Dermis microvascular lymphatic vessel endothelial cell (primary cell): Measurements from ENCODE around the gene DOCK9. TPM values are rescaled to one million over a fixed set of nuclear protein-coding genes. Genes with fewer than 3 reads are reported as not detected.
A peak's percentile ranks its signal among the peaks of the same experiment; 100 is the strongest.

Source experiments
- DNase-seq, 2 donors: peaks; one replicate each; pipeline versions ENCODE4 v3.0.0 to v3.0.0-alpha.2; 2010; ENCODE audit warnings: low read depth in 2 of 2
- total RNA-seq: library from RNA; depleted of rRNA; stranded (reverse); fragments of >200 nt; gene quantifications from 2 replicates; pipeline ENCODE4 v1.2.1, GENCODE V29; 2014

Gene DOCK9, protein sequence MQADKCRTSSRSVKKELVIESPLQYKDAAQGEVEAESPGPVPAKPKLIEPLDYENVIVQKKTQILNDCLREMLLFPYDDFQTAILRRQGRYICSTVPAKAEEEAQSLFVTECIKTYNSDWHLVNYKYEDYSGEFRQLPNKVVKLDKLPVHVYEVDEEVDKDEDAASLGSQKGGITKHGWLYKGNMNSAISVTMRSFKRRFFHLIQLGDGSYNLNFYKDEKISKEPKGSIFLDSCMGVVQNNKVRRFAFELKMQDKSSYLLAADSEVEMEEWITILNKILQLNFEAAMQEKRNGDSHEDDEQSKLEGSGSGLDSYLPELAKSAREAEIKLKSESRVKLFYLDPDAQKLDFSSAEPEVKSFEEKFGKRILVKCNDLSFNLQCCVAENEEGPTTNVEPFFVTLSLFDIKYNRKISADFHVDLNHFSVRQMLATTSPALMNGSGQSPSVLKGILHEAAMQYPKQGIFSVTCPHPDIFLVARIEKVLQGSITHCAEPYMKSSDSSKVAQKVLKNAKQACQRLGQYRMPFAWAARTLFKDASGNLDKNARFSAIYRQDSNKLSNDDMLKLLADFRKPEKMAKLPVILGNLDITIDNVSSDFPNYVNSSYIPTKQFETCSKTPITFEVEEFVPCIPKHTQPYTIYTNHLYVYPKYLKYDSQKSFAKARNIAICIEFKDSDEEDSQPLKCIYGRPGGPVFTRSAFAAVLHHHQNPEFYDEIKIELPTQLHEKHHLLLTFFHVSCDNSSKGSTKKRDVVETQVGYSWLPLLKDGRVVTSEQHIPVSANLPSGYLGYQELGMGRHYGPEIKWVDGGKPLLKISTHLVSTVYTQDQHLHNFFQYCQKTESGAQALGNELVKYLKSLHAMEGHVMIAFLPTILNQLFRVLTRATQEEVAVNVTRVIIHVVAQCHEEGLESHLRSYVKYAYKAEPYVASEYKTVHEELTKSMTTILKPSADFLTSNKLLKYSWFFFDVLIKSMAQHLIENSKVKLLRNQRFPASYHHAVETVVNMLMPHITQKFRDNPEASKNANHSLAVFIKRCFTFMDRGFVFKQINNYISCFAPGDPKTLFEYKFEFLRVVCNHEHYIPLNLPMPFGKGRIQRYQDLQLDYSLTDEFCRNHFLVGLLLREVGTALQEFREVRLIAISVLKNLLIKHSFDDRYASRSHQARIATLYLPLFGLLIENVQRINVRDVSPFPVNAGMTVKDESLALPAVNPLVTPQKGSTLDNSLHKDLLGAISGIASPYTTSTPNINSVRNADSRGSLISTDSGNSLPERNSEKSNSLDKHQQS (N-terminal part only)
- 249 and 356 TPM in 2 replicates for total RNA-seq

DNA sequence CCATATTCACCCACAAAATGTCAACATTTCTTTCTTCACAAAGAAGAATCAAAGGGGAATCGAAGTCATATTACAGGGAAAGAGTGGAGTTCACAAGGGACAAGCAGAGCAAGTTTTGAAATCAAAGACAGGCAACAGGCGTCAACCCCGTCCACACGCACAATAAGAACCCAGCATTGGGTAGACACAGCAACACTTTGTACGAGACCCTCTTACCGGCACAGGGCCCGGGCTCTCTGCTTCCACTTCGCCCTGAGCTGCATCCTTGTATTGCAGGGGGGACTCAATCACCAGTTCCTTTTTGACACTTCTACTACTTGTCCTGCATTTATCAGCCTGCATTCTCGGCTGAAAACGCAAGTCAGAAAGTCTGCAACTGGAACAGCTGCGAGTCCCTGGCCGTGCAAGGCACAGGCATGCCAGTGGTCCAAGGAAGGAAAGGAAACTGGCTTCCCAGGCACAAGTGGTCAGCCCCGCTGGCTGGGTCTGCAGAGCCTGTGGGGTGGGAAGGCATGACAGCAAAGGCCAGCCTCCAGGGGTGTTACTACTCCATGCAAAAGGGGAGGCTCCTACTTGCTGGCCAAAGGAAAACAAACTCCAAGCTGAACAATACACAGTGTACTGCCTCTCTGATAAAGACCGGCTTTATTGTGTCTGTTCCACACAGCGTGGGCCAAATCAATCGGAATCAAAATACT is at the start of gene DOCK9:
TSS of gene DOCK9 (minus strand) at position 497 of the 698 bp plus-strand sequence. CDS start at position 342, 155 bp downstream.
- peak; percentile 84 to 92 for DNase-seq

DNA sequence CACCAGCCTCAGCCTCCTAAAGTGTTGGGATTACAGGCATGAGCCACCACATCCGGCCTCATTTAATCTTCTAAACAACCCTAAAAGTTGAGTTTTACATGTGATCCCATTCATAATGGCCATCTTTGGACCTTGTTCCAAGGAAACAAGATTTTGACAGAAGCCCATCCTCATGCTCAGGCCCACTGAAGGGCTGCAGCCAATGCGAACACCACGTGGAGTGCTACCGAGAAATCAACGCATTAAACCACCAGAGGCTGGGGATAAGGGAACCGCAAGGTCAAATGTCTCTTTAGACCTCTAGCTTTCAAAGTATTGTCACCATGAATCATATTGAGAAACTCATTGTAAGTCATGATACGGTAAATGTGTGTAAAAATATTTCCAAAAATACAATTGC is 49.4 kb upstream of the DOCK9 start:
- no peak for DNase-seq

DNA sequence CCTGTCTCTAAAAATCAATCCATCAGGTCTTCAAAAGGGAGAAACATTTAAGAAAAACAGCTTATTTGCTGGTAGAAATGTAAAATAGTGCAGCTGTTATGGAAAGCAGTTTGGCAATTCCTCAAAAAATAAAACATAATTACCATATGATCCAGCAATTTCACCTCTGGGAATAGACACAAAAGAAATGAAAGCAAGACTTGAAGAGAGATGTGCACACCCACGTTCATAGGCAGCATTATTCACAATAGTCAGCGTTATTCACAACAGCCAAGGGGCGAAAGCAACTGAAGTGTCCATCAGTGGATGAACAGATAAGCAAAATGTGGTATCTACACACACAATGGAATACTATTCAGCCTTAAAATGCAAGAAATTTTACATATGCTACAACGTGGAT is 45.1 kb upstream of the DOCK9 start:
- no peak for DNase-seq

DNA sequence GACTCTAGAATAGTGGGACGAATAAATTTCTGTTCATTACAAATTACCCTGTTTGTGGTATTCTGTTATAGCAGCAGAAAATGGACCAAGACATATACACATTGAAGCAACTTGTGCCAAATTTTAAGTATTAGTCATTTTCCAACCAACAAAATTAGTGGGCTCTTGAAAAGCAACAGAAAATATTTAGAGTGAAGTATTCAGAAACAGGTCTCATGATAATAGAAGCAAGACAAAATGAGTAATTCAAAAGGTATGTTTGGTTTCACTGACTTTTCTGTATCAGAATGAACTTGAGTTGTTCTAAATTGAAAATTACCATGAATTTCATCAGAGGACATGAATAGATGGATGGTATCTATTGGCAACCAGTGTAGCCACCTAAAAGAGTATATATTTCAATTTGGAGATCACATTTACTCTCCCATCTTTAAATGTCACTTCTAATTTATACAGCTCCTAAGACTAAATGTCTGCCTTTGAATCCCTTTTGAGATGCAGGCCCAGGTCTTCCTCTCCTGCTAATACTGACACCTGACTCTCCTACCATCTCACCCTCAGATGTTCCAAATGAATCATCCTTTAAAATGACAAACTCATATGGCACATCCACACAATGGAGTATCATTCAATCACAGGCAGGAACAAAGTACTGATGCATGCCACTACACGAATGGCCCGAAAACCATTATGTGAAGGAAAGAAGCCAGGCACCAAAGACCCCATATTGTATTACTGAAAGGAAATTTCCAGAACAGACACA is 40.7 kb upstream of the DOCK9 start:
- DNase-seq = no peak

DNA sequence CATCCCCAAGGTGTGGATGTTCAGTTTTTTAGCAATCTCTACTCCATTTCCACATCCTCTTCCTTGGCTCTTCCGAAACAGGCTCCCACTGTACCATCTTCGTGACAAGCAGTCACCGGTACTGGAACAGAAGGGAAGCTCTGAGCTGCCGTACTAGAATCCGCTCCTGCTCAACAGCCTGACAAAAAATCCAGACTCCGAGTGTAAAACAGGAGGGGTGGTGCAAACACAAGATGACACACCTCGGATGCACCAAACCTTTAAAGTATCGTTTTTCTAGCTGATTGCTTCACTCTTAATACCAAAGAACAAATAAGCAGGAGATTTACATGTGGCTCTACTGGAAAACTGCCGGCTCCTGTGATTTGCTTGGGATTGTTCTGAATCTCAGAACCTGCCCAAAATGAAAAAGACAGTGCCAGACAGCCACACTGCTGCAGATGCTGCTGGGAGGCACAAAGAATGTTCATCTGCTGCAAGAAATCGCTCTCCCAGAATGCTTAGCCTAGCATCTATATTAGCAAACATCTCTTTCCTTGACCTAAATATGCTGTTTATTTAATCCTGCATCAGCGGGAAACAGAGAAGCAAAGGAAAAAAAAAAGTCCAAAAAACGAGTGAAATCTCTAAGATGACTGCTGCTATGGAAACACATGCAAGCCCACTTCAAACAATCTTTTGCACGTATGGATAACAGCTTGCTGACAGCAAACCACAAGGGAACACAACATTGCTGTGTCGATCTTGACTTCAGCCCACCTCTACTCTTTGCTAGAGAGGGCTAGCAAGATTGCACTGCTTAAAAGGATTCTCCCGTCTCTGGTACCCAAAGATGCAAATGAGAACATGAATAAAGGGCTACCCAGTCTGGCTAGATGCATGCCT is 38.0 kb upstream of the DOCK9 start:
- no peak for DNase-seq

DNA sequence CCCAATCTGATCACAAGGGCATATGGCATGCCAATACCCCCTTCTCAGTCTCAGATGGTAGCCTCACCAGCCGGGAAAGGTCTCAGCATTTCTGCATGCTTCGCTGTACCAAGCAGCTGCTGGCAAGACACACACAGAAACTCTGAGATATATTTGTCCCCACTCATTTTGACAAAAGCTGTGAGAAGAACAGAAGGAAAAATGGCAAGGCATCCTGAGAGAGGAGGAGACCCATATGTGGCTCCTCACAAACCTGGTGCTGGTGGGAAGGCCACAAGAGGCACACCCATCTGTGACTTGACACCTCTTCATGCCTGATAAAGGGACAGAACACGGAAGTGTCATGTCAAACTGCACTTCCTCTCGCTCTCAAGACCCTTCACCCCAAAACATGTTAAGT is 36.7 kb upstream of the DOCK9 start:
- no peak for DNase-seq

DNA sequence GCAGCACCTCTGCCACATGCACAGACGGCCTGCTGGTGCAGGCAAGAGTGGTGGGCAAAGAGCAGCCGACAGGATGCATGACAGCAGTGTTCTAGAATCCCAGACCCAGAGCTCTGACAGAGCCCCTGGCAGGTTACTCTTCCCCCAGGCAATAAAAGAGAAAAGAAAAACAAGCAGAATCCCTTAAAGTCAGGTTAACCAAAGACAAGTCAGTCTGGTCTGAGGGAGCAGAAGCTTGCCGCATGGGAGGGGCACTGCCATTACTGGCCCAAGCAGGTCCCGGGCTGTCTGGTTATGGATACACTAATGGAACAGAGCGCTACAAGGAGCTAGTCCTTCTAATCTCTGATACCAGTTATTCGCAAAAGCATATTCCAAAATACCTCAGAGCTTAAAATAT is 36.1 kb upstream of the DOCK9 start:
- DNase-seq = no peak

DNA sequence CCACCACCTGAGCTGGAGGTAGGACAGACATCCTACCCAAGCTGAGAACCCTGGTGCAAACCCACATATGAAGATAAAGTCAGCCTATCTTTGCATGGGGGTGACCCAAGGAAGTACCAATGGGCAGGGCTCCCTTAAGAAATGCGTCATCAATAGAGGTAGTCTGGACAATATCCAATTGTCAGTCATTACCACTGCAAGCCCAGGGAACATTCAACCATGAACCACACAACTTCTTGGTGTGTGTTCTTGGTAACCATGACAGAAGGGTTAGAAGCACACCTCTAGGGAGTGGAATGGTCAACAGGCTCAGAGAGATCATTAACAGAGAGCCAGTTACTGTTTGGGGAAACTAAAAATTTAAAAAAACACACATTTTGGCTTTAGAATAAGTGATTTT is 34.7 kb upstream of the DOCK9 start:
- no peak for DNase-seq

DNA sequence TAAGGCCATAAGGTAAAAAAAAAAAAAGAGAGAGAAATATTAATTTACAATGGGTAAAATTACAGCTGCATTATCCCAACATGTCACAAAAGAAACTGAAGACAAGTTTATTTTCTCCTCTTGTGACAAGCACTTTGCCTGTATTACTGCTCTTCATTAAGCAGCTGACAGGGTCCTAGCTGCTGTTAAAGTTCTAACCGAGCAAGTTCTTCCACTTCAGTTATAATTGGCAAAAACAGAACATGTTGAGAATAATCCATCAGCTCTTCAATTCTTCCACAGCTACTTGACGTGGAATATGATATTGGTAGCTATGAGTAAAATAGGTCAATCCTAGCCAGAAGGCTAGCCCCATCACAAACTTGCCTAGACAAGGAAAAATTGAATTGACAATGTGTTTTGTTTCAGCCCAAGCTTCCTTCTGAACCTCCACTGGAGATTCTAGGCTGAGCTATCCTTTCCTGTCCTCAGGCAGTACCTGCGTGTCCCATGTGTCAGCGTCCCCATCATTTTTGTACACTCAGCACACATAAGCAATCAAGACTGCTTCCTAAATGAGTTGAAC is 32.2 kb upstream of the DOCK9 start:
- DNase-seq = no peak

DNA sequence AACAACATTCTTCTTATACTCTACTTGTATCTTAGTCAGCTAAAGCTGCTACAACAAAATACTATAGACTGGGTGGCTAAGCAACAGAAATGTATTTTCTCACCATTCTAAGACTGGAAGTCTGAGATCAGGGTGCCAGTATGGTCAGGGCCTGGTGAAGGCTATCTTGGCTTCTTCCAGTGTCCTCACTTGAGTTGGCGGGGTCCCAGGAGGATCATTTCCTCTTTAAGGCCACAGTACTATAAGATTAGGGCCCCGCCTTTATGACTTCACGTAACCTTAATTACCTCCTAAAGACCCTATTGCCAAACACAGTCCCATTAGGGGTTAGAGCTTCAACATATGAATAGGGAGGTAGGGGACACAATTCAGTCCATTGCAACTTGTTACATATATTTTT is 30.7 kb upstream of the DOCK9 start:
- no peak for DNase-seq

DNA sequence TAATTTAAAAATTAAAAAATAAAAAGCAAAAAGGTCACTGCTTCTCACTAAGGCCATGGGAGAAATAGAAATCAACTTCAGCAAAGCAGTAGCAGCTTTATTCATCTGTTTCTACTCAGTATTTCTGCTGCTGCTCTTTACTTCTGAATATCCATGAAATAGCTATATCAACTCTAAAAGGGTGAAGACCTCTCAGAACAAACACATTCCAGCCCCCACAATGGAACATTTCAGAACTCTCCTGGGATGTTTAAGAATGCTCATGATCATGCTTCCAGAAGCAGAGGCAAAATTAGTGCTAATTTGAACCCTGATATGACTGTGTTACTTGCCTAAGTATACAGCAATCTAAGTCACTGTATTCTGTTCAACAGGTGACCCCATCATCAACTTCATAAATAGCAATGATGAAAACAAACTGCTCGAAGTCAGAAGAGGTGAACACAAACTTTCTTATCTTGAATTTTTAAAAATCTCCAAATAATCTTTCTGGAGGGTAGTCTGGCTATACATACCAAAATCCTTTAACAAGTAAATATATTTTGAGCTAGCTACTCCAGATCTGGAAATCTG is 29.6 kb upstream of the DOCK9 start:
- DNase-seq = no peak

DNA sequence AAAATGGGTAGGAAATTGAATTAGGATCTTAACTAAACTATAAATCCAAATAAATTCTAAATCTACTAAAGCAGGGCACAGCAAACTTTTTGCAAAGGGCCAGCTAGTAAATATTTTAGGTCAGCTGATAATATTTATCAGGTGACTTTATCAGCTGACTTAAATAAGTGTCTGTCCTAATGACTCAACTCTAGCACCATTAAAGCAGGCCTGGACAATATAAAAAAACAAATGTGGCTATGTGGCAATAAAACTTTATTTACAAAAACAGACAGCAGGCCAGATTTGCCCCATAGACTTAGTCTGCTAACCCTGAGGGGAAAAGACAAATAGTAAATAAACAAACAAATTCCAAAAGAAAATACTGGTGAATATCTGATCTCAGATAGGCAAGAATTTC is 27.7 kb upstream of the DOCK9 start:
- peak in 1 of 2 donors; percentile 25 for DNase-seq

DNA sequence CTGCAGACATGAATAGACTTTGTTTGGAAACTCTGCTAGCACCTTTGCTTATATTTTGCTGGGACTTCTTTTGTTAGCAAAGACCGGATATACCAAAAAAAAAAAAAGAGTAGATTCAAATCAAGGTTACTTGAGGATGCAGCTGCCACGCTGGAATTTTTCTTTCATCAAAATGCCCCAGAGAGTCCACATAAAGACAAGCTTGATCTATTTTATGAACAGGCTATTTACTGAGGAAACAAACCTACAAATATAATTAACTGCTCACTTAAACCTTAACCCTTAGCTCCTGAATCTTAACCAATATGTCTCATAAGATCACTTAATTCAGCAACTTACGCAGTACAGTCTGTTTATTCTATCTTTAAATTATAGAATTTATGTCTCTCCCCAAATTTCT is 27.1 kb upstream of the DOCK9 start:
- DNase-seq = peak in 1 of 2 donors; percentile 75

DNA sequence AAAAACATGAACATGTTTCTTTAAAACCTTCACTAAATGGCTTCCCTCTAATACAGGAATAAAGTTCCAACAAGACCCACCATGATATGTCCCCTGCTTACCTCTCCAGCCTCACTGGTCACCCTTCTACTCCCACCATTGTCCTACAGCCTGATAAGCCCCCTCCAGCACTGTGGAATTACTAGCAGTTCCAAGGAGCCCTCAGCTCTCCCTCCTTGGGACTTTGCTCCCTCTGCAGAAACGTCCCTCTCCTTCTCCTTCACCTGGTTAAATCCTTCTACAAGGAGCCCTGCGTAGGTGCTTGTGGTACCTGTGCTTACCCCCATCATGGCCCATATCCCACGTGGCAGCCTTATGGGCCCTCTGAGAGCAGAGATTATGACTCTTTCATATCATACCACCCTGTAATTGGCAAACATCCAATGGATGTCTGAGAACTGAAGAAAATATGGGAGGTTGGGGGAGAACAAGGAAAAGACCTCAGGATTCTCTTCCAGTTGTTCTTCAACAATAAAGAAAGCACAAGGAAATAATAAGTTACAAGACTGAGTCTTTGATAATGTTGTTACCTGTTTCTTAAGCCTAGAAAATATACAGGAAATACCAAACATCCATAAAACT is 26.1 kb upstream of the DOCK9 start:
- DNase-seq = peak in 1 of 2 donors; percentile 50

DNA sequence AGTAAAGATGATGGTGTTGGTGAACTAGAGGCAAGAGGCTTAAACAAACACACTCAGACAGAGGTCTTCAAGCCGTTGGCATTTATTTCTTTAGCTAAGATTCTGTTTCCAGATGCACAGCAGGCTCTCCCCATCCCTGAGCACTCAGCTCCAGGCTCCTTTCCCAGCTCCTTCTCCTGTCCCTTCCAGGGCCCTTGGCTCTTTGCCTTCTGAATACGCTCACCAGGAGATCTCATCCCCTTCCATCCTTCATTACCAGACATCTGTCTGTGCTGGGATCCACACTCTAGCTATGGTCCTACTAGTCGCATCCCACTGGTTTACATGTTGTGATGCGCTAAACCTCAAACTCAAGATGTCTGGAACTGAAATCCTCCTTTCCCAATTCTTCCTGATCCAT is 25.3 kb upstream of the DOCK9 start:
- no peak for DNase-seq

DNA sequence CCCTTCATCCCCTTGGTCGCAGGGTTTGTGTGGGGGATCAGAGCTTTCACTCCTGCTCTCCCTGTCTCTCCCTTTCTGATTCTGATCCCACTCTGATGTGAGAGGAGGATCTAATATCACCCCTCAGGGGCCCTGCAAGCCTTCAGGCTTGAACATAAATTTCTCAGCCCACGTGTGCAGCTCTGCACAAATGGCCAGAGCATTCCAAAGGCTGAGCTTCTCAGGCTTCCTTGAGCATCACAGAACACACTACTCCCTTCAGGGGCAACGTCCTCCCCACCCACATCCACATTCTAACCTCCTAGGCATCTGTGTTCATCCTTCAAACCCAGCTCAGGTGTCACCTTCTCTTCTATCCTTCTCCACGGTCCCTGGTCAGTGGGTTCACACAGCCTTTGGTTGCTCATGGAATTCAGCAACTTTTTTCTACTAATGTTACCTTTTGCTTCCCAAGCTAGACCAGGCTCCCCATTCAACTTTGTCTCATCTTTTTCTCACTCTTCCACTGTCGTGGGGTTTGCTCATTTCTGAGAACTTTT is 24.4 kb upstream of the DOCK9 start:
- DNase-seq = no peak

DNA sequence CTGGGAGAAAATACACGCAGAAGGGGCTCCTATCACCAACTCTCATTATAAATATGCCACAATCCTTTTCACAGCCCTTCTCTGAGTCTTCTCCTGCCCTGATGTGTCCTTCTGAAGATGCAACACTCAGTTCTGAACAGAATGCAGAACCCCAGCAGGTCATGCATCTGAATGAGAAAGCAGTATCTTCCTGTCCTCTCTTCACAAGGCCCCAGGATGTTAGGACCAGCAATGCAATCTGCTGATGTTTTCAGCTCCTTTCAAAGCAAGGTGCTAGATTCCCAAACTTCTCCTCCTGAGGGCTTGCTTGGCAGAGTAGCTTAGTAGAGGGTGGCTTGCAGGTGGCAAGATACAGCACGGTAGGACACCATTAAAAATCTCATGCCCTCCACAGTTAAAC is 22.3 kb upstream of the DOCK9 start:
- DNase-seq = no peak

DNA sequence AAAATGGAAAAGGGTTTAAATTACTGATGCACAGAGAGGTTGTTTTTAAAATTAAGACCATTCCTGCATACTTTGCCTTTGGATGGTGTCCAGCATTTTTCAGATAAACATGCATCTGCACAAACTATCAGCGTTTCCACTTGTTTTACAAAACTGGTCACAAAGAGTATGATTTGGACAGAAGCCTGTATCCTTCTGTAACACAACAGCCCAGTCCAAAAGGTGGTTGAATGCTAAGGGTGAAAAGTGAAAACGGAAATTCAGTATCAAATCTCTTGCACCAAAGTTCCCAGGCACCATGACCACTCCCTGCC is 21.7 kb upstream of the DOCK9 start:
- peak; percentile 65 to 73 for DNase-seq
